GM18505 (cell line): ENCODE results near the gene PLPPR3.

ENCODE experiments used
- ATAC-seq: cut with Tn5 transposase; IDR thresholded peaks from one replicate; pipeline ENCODE4 v1.9.1; 2021; ENCODE audit not compliant: unreplicated experiment
- POLR2A ChIP-seq: IDR thresholded peaks from 4 replicates; pipeline ENCODE4 v1.6.1; 2011; ENCODE audit warnings: borderline replicate concordance; ENCODE audit not compliant: insufficient read depth, insufficient read length; ENCODE audit errors: extremely low read depth

The PLPPR3 gene

DNA sequence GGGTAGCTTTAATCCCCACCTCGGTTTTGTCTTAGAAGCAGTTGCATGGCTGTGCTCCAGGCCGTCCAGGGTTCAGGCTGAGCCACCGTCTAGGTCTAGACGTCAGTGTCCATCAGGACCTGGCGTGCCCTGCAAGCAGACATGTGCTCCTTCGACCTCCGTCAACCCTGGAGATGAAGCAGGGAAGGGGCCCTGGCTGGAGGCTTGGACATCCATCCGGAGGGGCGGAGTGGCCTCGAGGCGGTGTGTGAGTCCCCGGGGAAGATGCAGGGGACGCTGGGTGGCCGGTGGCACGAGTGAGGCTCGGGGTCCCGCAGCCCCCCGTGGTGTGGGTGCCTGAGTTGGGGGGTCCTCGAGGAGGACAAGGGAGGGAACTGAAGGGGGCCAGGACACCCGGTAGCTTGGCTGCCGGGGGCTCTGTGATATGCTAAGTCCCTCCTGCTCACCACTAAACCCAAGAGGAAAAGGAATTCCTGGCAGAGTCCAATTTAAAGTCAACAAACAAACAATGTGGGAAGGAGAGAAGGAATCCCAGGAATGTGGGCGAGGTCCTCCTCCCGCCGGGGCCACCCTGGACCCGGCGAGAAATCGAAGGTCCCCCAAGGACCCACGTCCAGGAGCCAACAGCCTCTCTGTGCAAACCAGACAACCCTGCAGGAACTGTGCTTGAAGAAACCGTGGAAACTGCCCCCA is 39.4 kb downstream of the PLPPR3 start:
- TF ChIP-seq POLR2A: no peak
- no peak for ATAC-seq

- no peak for ATAC-seq
- TF ChIP-seq POLR2A: no peak
Observed at GRCh38 chr19:781800-782184, 40.0 kb downstream of the PLPPR3 start.

DNA sequence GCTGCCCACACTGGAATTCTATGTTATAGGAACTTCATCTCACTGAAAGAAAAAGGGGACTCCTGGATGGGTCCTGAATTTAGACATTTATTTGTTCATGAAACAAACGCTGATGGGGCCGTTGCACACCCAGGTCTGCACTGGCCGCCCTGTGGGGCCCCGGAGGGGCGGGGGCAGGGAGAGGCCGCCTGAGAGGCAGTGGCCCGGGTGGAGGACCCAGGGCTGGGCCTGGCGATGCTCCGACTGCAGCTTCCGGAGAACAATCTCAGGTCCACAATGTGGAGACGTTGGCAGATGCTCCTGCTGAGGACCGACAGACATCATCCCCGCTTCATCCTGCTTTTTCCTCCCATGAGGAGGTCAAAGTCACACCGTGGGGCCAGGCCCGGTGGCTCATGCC is 40.8 kb downstream of the PLPPR3 start:
- no peak for ATAC-seq
- no peak for TF ChIP-seq POLR2A

GRCh38 chr19:778910-779653 is 42.7 kb downstream of the PLPPR3 start:
- ATAC-seq: no peak
- no peak for TF ChIP-seq POLR2A

DNA sequence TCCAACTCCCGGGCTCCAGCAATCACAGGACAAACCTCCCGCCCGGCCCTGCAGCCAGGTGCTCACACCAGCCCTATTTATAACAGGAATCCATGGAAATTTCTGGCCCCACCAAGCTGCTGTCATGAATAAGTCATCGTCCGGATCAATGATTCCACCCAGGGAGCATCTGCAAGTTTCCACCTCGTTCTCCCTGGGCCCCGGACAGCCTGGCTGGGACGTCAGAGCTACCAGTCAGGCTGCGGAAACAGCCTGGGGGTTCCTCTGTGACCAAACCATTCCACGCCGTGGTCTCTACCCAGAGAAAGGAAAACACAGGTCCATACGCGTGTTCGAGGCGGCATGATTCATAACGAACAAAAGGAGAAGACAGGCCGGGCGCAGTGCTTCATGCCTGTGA is 45.2 kb downstream of the PLPPR3 start:
- no peak for ATAC-seq
- TF ChIP-seq POLR2A: no peak

GRCh38 chr19:772730-773436 is 48.9 kb downstream of the PLPPR3 start:
- no peak for ATAC-seq
- TF ChIP-seq POLR2A: no peak

- no peak for TF ChIP-seq POLR2A
- ATAC-seq: no peak
Observed at GRCh38 chr19:772063-772462, 49.7 kb downstream of the PLPPR3 start.

- TF ChIP-seq POLR2A: no peak
- no peak for ATAC-seq
Observed at GRCh38 chr19:771332-771785, 50.4 kb downstream of the PLPPR3 start.

DNA sequence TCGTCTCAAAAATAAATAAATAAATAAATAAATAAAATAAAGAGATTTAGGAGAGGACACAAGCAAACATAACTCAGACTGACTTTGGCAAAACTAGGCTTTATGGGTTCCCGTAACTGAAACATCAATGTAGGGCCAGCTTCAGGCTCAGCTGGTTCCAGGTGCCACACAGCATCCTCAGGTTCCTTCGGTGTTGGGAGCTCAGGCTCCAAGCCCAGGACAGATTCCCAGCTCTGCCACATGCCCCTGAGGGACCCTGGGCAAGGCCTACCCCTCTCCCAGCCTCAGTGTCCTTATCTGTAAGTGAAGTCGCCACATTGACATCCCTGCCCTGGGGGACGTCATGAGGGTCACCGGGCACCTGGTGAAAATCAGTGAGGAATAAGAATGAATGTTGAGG is 52.1 kb downstream of the PLPPR3 start:
- TF ChIP-seq POLR2A: no peak
- ATAC-seq: no peak

DNA sequence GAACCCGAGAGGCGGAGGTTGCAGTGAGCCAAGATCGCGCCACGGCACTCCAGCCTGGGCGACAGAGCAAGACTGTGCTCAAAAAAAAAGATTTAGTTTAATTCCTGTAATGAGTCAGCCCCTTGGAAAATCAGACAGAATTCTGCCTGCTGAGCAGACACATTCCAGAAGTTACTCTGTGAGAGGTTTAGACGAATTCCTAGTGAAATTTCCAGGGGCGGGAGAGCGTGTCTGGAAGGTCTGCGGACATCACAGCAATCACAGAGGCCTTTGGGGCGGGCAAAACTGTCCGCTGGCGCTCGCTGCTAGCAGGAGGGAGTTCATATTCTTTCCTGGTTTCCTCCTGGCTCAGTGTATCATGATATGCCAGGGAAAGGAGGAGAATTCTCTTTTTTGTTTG is 53.3 kb downstream of the PLPPR3 start:
- ATAC-seq: no peak
- TF ChIP-seq POLR2A: no peak

DNA sequence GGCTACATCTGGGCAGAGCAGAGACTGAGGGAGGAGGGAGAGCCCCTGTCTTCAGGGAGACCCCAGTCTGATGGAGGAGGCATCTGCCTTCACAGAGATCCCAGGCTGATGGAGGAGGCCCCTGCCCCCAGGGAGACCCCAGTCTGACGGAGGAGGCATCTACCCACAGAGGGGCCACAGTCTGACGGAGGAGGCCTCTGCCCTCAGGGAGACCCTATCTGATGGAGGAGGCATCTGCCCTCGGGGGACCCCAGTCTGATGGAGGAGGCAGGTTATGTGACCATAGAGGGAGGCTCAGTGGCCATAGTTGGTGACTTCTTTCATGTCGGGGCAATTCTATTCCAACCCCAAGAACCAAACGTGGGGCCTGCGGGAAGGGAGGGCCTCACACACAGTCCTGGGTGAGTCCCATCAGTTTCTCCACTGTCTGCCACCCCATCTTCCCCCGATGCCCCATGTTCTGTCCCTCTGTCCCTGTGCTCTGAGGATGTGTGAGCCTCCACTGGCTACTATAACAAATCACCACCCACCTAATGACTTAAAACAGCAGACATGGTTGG is 56.5 kb downstream of the PLPPR3 start:
- ATAC-seq: no peak
- no peak for TF ChIP-seq POLR2A

- no peak for TF ChIP-seq POLR2A
Observed at GRCh38 chr19:764301-764700, 57.5 kb downstream of the PLPPR3 start.

GRCh38 chr19:763869-764268 is 57.9 kb downstream of the PLPPR3 start:
- no peak for TF ChIP-seq POLR2A
- no peak for ATAC-seq

More at GRCh38 chr19:764301-764700, 57.5 kb downstream of the PLPPR3 start:
- no peak for ATAC-seq

DNA sequence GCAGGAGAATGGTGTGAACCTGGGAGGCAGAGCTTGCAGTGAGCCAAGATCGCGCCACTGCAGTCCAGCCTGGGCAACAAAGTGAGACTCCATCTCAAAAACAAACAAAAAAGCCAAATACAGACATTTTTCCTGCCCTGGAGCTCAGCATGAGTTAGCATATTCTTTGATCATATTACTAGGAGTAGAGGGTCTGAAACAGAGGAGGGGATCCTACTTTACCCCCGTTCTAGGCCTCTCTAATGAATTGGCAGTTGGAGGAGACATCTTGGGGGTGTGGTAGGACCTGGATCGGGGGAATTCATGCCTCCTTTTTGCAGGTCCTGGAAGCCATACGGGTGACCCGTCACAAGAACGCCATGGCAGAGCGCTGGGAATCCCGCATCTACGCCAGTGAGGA is 58.6 kb downstream of the PLPPR3 start:
- no peak for ATAC-seq
- no peak for TF ChIP-seq POLR2A
